Ishikawa (cell line): ENCODE data around the gene STK39.

ENCODE experiments used
- RAD21 ChIP-seq: IDR thresholded peaks from 2 replicates; pipeline ENCODE4 v1.6.1; 2012; ENCODE audit warnings: low read depth
- ZBTB7A ChIP-seq: IDR thresholded peaks from 2 replicates; pipeline ENCODE4 v1.6.1; 2012; ENCODE audit warnings: low read depth

DNA sequence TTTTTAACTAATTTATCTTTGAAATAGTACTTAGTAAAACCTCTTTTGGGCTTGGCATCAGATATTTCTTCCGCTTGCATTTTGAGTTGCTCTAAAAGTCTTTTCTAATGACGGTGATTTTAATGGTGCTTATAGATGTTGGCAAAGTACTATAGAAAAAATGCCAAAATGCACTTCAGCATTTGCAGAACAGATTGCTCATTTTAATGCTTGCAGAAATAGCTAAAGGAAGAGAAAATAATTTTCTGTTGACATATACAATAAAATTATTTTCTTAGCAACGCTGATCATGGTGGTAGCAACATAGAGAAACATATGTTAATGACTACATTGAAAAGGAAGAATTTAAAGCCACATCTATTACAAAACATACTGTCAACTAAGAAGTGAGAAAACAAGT is 170.7 kb downstream of the STK39 start:
- no peak for TF ChIP-seq RAD21
- no peak for TF ChIP-seq ZBTB7A
